Endometrial microvascular endothelial cells (primary cell): ENCODE data around the gene CEACAM19. TPM values are rescaled to one million over a fixed set of nuclear protein-coding genes. Genes with fewer than 3 reads are reported as not detected.
"Not testable (repeated sequence)": the region's sequence is repeated elsewhere in the genome, so short reads cannot be mapped to it uniquely, and the experiment has no call there.

Experiments used
- in situ Hi-C: cut with HindIII; loops from 2 replicates; pipeline ENCODE4 v1.10.0; 2017; ENCODE audit warnings: low sequenced_read_pairs, low pct_unique_long_range_greater_than_20kb; ENCODE audit errors: inconsistent ontology term
- total RNA-seq: library from RNA; depleted of rRNA; stranded (reverse); fragments of >200 nt; gene quantifications from one replicate; pipeline ENCODE4 v1.2.3, GENCODE V29; 2015; ENCODE audit errors: inconsistent ontology term

Gene CEACAM19
- total RNA-seq = 2.9 TPM

- in situ Hi-C loops = no loop called here
Observed at GRCh38 chr19:44671400-44671799, at the start of gene CEACAM19. Gene CEACAM19 (plus strand): TSS chr19:44671482. CDS start chr19:44671932, 450 bp downstream.

- in situ Hi-C loops = no loop called here
Observed at GRCh38 chr19:44623080-44623479, 48.2 kb upstream of the CEACAM19 start.

GRCh38 chr19:44623626-44624025 lies 47.7 kb upstream of the CEACAM19 start:
- in situ Hi-C loops = no loop called here

GRCh38 chr19:44624840-44625354 lies 46.4 kb upstream of the CEACAM19 start:
- in situ Hi-C loops = no loop called here

GRCh38 chr19:44625637-44626036 lies 45.6 kb upstream of the CEACAM19 start:
- in situ Hi-C loops = not testable (repeated sequence)

GRCh38 chr19:44626048-44626624 lies 45.1 kb upstream of the CEACAM19 start:
- in situ Hi-C loops = no loop called here

GRCh38 chr19:44627631-44628030 lies 43.7 kb upstream of the CEACAM19 start:
- in situ Hi-C loops = no loop called here

GRCh38 chr19:44628793-44629192 lies 42.5 kb upstream of the CEACAM19 start:
- in situ Hi-C loops = no loop called here

GRCh38 chr19:44631611-44632010 lies 39.7 kb upstream of the CEACAM19 start:
- in situ Hi-C loops = not testable (repeated sequence)

- in situ Hi-C loops = not testable (repeated sequence)
Observed at GRCh38 chr19:44634058-44634457, 37.2 kb upstream of the CEACAM19 start.

GRCh38 chr19:44634785-44635184 lies 36.5 kb upstream of the CEACAM19 start:
- in situ Hi-C loops = no loop called here

- in situ Hi-C loops = no loop called here
Observed at GRCh38 chr19:44635581-44636438, 35.5 kb upstream of the CEACAM19 start.

- in situ Hi-C loops = no loop called here
Observed at GRCh38 chr19:44636439-44637389, 34.6 kb upstream of the CEACAM19 start.

- in situ Hi-C loops = no loop called here
Observed at GRCh38 chr19:44637390-44637764, 33.9 kb upstream of the CEACAM19 start.

- in situ Hi-C loops = no loop called here
Observed at GRCh38 chr19:44640518-44640917, 30.8 kb upstream of the CEACAM19 start.

GRCh38 chr19:44641501-44642265 lies 29.6 kb upstream of the CEACAM19 start:
- in situ Hi-C loops = no loop called here

- in situ Hi-C loops = no loop called here
Observed at GRCh38 chr19:44642377-44642776, 28.9 kb upstream of the CEACAM19 start.

- in situ Hi-C loops = no loop called here
Observed at GRCh38 chr19:44643605-44644401, 27.5 kb upstream of the CEACAM19 start, which contains the start of gene PVR. Gene PVR (plus strand): TSS chr19:44643910. CDS start chr19:44644097, 187 bp downstream.
